HG02678 (cell line): Measurements from ENCODE around the gene RXFP1.

Source experiments
- ATAC-seq: cut with Tn5 transposase; IDR thresholded peaks from one replicate; pipeline ENCODE4 v1.9.1; 2021; ENCODE audit warnings: mild to moderate bottlenecking, moderate library complexity; ENCODE audit not compliant: unreplicated experiment

The RXFP1 gene

GRCh38 chr4:158669310-158669709 is 147.6 kb downstream of the RXFP1 start:
- ATAC-seq = no peak

GRCh38 chr4:158670975-158671664 is 149.4 kb downstream of the RXFP1 start:
- ATAC-seq = peak; percentile 27

DNA sequence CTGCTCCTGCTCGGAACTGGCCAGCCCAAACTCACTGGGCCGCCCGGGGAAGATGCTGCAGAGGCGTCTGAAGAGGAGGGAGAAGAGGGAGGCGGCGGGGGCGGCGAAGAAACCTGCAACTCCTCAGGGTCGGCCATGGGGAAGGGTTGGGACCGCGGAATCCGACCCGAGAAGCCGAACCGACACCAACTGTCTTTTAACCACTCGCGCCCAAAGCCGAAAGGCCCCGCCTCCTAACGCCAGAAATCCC is 149.9 kb downstream of the RXFP1 start, which contains the start of gene C4orf46:
TSS of gene C4orf46 (minus strand) at position 223 of the 250 bp plus-strand sequence. CDS start at position 137, 86 bp downstream.
- no peak for ATAC-seq

DNA sequence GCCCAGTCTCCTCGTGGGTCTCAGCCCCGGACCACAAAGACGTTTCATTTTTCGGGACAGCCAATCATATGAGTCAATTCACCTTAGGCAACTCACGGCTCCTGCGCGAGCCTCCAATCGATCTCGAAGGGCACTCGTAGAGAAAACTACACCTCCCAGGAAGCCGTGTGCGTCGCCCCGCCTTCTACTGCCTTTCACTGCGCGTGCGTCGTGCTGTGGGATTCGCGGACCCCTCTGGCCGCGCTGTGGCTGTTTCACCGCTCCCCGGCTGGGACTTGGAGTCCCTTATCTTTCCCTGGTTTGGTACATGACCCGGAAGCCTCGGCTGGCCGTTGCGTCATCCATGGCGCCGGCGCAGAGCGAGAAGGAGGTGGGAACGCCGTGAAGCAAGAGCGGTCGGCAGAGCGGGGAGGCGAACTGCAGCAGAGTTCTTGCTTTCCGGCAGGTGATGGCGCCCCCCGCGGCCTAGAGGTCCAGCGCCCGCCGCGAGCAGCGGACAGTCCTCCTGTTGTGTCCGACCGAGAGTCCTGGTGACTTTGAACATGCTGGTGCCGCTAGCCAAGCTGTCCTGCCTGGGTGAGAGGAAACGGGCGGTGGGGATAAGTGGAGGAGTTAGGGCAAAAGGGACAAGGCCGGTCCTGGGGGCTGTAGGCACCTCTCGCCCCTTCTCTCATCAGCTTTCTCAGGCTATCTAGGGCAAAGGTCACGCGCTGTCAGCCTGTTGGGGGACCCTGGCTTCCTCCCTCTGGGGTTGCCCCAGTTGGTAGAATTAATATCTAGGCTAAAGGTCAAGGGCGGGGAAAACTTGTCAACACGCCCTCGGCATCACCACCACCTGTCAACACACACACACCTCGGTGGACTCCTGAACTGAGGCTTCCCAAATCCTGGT is 150.5 kb downstream of the RXFP1 start, which contains the start of gene ETFDH:
TSS of gene ETFDH (plus strand) at position 382 of the 892 bp plus-strand sequence. CDS start at position 543, 161 bp downstream.
- ATAC-seq = peak; percentile 82

- no peak for ATAC-seq
Measured at GRCh38 chr4:158673633-158674032, 152.0 kb downstream of the RXFP1 start.

GRCh38 chr4:158676076-158676475 is 154.4 kb downstream of the RXFP1 start:
- no peak for ATAC-seq

DNA sequence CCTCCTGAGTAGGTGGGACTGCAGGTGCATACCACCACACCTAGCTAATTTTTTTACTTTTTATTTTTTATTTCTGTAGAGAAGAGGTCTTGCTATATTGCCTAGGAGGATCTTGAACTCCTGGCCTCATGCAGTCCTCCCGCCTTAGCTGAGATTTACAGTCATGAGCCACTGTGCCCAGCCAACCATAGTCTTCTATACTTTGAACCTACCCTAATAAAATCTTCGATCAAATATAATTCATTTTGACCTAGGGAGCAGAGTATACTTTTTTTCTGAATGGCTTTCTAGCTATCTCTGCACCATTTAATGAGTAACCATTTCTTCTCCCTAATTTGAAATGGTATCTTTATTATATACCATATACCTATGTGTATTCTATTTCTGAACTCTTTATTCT is 157.1 kb downstream of the RXFP1 start:
- no peak for ATAC-seq

DNA sequence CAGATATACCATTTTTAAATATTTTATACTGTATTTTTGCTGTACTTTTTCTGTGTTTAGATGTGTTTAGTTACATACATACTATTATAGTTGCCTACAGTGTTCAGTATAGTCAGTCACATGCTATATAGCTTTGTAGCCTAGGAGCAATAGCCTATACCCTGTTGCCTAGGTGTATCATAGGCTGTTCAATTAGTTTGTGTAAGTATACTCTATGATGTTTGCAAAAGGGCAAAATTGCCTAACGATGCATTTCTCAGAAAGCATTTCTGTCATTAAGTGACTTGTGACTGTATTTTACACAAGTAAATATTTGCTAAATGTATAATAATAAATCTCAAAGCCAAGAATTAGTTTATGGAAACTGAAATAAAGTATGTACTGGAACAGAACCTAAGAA is 159.9 kb downstream of the RXFP1 start:
- ATAC-seq = no peak

GRCh38 chr4:158682066-158682465 is 160.4 kb downstream of the RXFP1 start:
- ATAC-seq = no peak

DNA sequence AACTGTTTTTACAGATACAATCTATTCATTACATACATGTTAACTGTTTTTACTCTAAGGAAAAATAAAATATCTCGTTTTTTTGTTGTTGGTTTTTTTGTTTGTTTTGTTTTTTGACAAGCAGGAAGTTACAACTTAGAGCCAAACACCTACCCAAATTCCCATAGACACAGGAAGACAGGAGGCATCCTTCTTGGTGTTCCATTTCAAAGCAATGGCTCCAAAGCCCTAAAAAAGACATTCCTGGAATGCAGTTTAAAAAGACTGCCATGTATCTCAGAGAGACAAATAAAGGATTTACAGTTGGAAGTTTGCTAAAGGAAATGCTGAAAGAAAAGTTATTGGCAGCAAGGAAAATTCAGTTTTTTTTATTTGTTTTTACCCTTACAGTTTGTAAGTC is 167.1 kb downstream of the RXFP1 start:
- ATAC-seq = no peak
